ENCODE measurements around the gene SLN.
A peak's percentile ranks its signal among the peaks of the same experiment; 100 is the strongest.

Gene SLN

GRCh38 chr11:107682171-107682570, 29.7 kb downstream of the SLN start:
- no peak for DNase-seq

DNA sequence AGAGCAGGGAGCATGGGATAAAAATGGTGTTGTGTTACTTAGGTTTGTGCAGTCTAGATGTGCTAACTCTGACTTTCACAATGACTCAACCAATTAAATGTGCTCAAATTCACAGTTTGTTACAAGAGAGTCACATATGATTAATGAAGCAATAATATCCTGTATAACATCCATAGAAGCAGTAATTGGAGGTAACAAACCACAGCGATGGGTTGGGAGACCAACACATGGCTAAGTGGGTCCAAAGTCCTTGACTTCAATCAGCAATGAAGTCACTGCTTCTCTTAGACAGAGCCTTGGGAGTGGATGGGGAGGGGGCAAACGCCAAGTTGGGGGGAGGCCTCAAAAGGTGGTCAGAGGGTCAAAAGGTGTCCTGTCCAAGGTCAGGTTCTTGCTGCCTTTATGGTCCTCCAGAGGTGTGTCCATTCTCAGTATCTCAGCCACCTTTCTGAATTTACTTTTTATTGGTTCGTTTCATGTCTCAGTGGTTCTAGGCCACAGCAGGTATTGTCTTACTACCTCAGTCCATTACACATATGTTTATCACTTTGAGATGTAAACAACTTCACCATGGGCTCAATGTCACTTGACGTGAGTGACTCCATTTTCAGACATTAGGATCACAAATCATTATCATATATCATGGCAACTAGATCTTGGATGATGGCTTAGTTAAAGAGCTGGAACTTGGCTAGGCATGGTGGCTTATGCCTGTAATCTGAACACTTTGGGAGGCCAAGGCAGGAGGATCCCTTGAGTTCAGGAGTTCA, 32.4 kb downstream of the SLN start:
- no peak for DNase-seq

GRCh38 chr11:107678632-107678971, 33.3 kb downstream of the SLN start:
- no peak for DNase-seq

DNA sequence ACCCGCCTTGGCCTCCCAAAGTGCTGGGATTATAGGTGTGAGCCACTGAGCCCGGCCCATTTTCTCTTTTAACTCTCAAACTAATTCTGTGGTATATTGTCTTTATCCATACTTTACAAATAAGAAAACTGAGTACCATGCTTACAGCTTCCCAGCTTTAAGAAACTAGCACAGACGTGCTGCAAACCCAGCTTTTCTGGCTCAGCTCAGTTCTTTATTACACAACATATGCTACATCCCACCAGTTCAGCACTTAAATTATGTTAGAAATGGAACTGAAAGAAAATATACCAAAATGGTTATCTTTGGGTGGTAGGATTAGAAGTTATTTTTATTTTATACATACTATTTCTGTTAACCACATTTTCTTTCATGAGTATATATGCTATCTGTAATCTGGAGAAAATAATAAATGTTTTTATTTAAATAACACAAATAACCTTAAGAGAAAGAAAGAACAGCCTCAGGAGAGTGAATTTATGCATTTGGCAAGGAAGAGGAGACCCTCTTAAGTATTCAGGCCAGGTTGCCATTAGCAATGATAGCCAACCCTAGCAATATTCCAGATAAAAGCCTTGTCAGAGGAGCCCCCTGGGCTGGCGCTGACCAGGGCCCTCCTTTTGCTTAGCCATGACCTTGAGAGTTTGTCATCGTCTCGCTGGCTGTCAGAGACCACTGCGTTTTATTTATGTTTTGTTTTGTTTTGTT, 33.8 kb downstream of the SLN start:
- DNase-seq: no peak

GRCh38 chr11:107676336-107677057, 35.4 kb downstream of the SLN start:
- no peak for DNase-seq

- no peak for DNase-seq
Observed at GRCh38 chr11:107675902-107676301, 36.0 kb downstream of the SLN start.

DNA sequence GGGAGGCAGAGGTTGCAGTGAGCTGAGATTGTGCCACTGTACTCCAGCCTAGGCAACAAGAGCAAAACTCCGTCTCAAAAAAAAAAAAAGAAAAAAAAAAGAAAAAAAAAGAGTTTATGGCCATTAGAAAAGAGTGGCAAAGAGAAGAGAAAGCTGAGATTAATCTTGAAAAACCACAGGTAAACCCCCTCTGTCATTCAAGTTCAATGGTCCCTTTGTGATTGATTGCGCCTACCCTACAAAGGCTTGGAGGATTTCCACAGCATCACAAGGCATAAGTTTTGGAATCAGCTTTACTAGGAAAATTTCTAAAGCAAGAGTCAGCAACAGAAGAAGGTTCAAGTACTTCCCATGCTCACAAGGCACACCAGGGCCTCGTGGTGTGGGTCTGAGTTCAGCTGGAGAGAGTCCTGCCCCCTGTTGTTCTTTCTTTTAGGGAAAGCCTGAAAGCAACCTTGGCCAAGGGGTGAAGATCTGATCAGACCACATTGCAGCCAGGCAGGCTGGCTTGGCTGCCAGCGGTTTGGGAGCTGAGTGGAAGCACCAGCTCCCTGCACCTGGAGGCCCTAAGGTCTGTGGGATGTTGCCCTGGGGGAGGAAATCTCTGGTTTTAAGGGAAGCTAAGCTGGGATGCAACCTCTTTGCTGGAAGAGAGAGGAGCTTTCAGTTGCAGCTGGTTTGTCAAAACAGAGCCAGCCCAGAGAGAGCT, 41.8 kb downstream of the SLN start:
- DNase-seq: no peak

- peak; percentile 6 for DNase-seq
Observed at GRCh38 chr11:107669191-107669740, 42.6 kb downstream of the SLN start.

GRCh38 chr11:107666911-107667613, 44.8 kb downstream of the SLN start:
- no peak for DNase-seq

- no peak for DNase-seq
Observed at GRCh38 chr11:107665018-107665417, 46.8 kb downstream of the SLN start.

- DNase-seq: no peak
Observed at GRCh38 chr11:107661656-107662055, 50.2 kb downstream of the SLN start.

GRCh38 chr11:107660066-107660465, 51.8 kb downstream of the SLN start:
- DNase-seq: no peak

DNA sequence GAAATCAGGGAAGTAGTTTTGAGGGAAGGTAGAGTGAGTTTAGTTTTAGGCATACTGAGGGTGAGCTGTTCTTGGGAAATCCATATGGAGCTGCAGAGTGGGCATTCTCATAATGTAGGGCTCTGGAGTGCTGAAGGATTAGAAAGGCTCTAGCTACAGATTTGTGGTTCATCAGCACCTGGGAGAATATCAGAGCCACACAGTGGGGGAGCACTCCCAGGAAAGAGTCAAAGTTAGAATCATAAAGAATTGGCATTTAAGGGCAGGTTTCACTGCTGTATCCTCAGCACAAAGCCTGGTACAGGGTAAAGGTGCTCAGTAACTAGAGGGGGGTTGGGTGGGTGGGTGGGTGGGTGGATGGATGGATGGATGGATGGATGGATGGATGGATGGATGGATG, 52.5 kb downstream of the SLN start:
- no peak for DNase-seq
